GM12878 (cell line): Measurements from ENCODE around the gene AQP3. TPM values are rescaled to one million over a fixed set of nuclear protein-coding genes. Genes with fewer than 3 reads are reported as not detected.
A peak's percentile ranks its signal among the peaks of the same experiment; 100 is the strongest.

ENCODE experiments used
- CHD4 ChIP-seq: fragments of 200-600 bp; sonication (generic); IDR thresholded peaks from 2 replicates; pipeline ENCODE4 v1.6.1; 2016; ENCODE audit warnings: mild to moderate bottlenecking
- IKZF1 ChIP-seq: fragments of 450-650 bp; conservative IDR thresholded peaks from 2 replicates; pipeline ENCODE4 v1.6.1; 2017; ENCODE audit warnings: antibody characterized with exemption, mild to moderate bottlenecking
- IRF3 ChIP-seq: fragments of 450-650 bp; IDR thresholded peaks from 2 replicates; pipeline ENCODE4 v1.6.1; 2014; ENCODE audit warnings: mild to moderate bottlenecking
- MXI1 ChIP-seq: fragments of 150-350 bp; IDR thresholded peaks from 2 replicates; pipeline ENCODE4 v1.6.1; 2011; ENCODE audit warnings: low read depth, mild to moderate bottlenecking, inconsistent platforms, low read length, improper control_type of control experiment
- MYB ChIP-seq: fragments of 150-350 bp; IDR thresholded peaks from 2 replicates; pipeline ENCODE4 v1.6.1; 2014; ENCODE audit warnings: mild to moderate bottlenecking, low read depth, low read length, borderline replicate concordance
- PBX3 ChIP-seq: IDR thresholded peaks from 2 replicates; pipeline ENCODE4 v1.6.1; 2011; ENCODE audit warnings: mild to moderate bottlenecking, low read depth, low read length, moderate library complexity; ENCODE audit not compliant: insufficient replicate concordance
- POLR2A ChIP-seq: IDR thresholded peaks from 2 replicates; pipeline ENCODE4 v1.6.1; 2011; ENCODE audit warnings: low read depth, mild to moderate bottlenecking, low read length
- RELB ChIP-seq: fragments of 450-650 bp; IDR thresholded peaks from 2 replicates; pipeline ENCODE4 v1.6.1; 2017; ENCODE audit warnings: low read depth, mild to moderate bottlenecking, moderate library complexity
- SIN3A ChIP-seq: IDR thresholded peaks from 2 replicates; pipeline ENCODE4 v1.6.1; 2012; ENCODE audit warnings: low read depth, low read length, improper control_type of control experiment
- SMAD5 ChIP-seq: IDR thresholded peaks from 2 replicates; pipeline ENCODE4 v1.6.1; 2016; ENCODE audit warnings: antibody characterized with exemption, low read depth
- SREBF2 ChIP-seq: IDR thresholded peaks from 2 replicates; pipeline ENCODE4 v1.6.1; 2012; ENCODE audit warnings: mild to moderate bottlenecking, low read length
- STAT1 ChIP-seq: fragments of 450-650 bp; conservative IDR thresholded peaks from 2 replicates; pipeline ENCODE4 v1.6.1; 2014; ENCODE audit warnings: antibody characterized with exemption, mild to moderate bottlenecking
- SUPT20H ChIP-seq: IDR thresholded peaks from 2 replicates; pipeline ENCODE4 v1.6.1; 2011; ENCODE audit warnings: low read depth, mild to moderate bottlenecking, low read length, moderate library complexity, borderline replicate concordance; ENCODE audit not compliant: control insufficient read depth
- ZBTB11 ChIP-seq: fragments of 450-650 bp; formaldehyde crosslinking; IDR thresholded peaks from 2 replicates; pipeline ENCODE4 v1.5.0; 2022; ENCODE audit warnings: mild to moderate bottlenecking, missing genetic modification characterization
- polyA plus RNA-seq, 11 experiments: library from polyadenylated mRNA; depleted of rRNA in 4 of 11; unstranded in 6 of 11; stranded (reverse) in 5 of 11; fragments of >200 nt; fragmentation: Nextera tagmentation in 4 of 11; fragmentation: Illumina TruSeq in 1 of 11; extraction: Ambion mirVana in 4 of 11; extraction: Trizol in 1 of 11; gene quantifications; 1 replicate in 1 of 11; 2 replicates in 10 of 11; pipeline versions ENCODE4 v1.2.1 to v1.2.3, GENCODE V29; 2011 to 2016; ENCODE audit warnings: inconsistent platforms in 2 of 11, missing spikeins in 2 of 11, low read depth in 1 of 11
- total RNA-seq, 4 experiments: library from RNA; depleted of rRNA in 3 of 4; stranded (reverse); fragments of >200 nt in 3 of 4; fragmentation: Illumina TruSeq in 1 of 4; extraction: Trizol in 1 of 4; gene quantifications; 2 replicates each; pipeline versions ENCODE4 v1.2.1 to v1.2.3, GENCODE V29; 2013 to 2021
- TF ChIP-seq, protein P1 (sequence below), 3 experiments: IDR thresholded peaks in 2 of 3; conservative IDR thresholded peaks in 1 of 3; 2 replicates each; pipeline ENCODE4 v1.5.1; 2011; ENCODE audit warnings: low read depth in 3 of 3, low read length in 3 of 3, mild to moderate bottlenecking in 3 of 3, control low read depth in 2 of 3, moderate library complexity in 2 of 3, inconsistent platforms in 1 of 3, mixed read lengths in 1 of 3; ENCODE audit not compliant: control insufficient read depth in 2 of 3, insufficient read depth in 1 of 3; ENCODE audit errors: extremely low read depth in 1 of 3
- TF ChIP-seq, protein P2 (sequence below): fragments of 450-650 bp; IDR thresholded peaks from 2 replicates; pipeline ENCODE4 v1.6.1; 2017; ENCODE audit warnings: antibody characterized with exemption, mild to moderate bottlenecking, moderate library complexity

Gene AQP3
- total and polyA plus RNA-seq, 10 of the 15 experiments (the other 5 are each of a cell fraction or from before 2014, with no cell fraction given) = 0.60 to 11.8 (median 4.5) TPM

DNA sequence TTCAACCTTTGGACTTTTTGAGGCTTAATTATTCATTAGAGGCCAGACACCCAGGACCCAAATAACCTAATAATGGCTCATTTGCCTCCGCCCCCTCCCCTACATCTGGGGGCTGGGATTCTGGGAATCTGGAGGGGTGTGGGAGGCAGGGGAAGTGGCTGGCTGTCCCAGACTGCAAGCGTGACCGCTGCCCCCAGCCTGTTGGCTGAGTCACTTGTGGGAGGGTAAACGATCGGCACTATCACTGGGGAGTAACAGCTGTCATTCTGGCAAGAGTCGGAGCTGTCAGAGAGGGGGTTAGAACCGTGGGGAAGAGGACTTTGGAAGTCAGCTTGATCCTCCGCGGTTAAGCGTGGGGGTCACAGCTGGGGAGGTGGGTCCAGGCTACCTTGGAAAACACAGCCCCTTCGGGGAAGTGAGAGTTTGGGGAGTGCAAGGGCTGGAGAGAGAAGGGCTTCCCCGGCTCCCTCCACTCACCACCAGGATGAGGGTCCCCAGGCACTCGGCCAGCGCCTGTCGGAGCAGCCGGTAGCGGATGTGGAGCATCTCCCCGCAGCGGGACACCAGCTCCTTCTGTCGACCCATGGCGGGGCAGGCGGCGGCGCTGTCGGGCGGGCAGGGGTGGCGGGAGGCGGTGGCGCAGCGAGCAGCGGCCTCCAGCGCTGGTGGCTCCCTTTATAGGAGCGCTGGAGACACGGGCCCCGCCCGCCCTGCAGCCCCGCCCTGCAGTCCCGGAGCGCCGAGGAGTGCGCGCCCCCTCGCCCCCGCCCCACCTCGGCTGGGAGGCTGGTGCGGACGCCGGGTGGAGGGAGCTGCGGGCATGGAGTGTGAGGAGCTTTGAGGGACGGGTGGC is at the start of gene AQP3 (continued):
- TF ChIP-seq ZBTB11 (CRISPR knock-in tag) (no peak), CHD4 (no peak), SIN3A (no peak), STAT1 (no peak), SREBF2 (no peak), PBX3 (peak; percentile 75), IKZF1 (peak; percentile 87), POLR2A (peak; percentile 54; the same call in 1 of the 2 replicates), RELB (0 out of 2 replicates have a peak, but pooled peaks have one; percentile 46), SMAD5 (no peak), IRF3 (no peak), MYB (no peak), SUPT20H (no peak), MXI1 (no peak)
- TF ChIP-seq, protein P1, sequence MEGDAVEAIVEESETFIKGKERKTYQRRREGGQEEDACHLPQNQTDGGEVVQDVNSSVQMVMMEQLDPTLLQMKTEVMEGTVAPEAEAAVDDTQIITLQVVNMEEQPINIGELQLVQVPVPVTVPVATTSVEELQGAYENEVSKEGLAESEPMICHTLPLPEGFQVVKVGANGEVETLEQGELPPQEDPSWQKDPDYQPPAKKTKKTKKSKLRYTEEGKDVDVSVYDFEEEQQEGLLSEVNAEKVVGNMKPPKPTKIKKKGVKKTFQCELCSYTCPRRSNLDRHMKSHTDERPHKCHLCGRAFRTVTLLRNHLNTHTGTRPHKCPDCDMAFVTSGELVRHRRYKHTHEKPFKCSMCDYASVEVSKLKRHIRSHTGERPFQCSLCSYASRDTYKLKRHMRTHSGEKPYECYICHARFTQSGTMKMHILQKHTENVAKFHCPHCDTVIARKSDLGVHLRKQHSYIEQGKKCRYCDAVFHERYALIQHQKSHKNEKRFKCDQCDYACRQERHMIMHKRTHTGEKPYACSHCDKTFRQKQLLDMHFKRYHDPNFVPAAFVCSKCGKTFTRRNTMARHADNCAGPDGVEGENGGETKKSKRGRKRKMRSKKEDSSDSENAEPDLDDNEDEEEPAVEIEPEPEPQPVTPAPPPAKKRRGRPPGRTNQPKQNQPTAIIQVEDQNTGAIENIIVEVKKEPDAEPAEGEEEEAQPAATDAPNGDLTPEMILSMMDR (IDR thresholded peaks at IDR 0.05 in 2 of 3, conservative IDR thresholded peaks at IDR 0.05 in 1 of 3; ENCODE audit: control insufficient read depth in 2 of 3, extremely low read depth in 1 of 3, insufficient read depth in 1 of 3, low read depth in 3 of 3, low read length in 3 of 3) = peak; percentile 19 to 31 (median 20); a peak in 4 of 6 replicates
- TF ChIP-seq, protein P2, sequence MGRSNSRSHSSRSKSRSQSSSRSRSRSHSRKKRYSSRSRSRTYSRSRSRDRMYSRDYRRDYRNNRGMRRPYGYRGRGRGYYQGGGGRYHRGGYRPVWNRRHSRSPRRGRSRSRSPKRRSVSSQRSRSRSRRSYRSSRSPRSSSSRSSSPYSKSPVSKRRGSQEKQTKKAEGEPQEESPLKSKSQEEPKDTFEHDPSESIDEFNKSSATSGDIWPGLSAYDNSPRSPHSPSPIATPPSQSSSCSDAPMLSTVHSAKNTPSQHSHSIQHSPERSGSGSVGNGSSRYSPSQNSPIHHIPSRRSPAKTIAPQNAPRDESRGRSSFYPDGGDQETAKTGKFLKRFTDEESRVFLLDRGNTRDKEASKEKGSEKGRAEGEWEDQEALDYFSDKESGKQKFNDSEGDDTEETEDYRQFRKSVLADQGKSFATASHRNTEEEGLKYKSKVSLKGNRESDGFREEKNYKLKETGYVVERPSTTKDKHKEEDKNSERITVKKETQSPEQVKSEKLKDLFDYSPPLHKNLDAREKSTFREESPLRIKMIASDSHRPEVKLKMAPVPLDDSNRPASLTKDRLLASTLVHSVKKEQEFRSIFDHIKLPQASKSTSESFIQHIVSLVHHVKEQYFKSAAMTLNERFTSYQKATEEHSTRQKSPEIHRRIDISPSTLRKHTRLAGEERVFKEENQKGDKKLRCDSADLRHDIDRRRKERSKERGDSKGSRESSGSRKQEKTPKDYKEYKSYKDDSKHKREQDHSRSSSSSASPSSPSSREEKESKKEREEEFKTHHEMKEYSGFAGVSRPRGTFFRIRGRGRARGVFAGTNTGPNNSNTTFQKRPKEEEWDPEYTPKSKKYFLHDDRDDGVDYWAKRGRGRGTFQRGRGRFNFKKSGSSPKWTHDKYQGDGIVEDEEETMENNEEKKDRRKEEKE = no peak
